Neural crest cell (in vitro differentiated cells): ENCODE measurements around the gene SESN3. TPM values are rescaled to one million over a fixed set of nuclear protein-coding genes. Genes with fewer than 3 reads are reported as not detected.

Source experiments
- DNase-seq: peaks from one replicate; pipeline ENCODE4 v3.0.0; 2021; ENCODE audit warnings: low read depth, mixed read lengths, low spot score
- H3K27ac Mint-ChIP-seq: one replicate; pipeline ENCODE4 v1.8.0; 2021; ENCODE audit warnings: mild to moderate bottlenecking, mixed read lengths; ENCODE audit not compliant: unreplicated experiment
- H3K27me3 Mint-ChIP-seq: 2 replicates; pipeline ENCODE4 v1.8.0; 2021; ENCODE audit warnings: low read depth, mild to moderate bottlenecking, mixed read lengths
- H3K36me3 Mint-ChIP-seq: 2 replicates; pipeline ENCODE4 v1.8.0; 2021; ENCODE audit warnings: low read depth, mild to moderate bottlenecking, mixed read lengths
- H3K4me1 Mint-ChIP-seq: 2 replicates; pipeline ENCODE4 v1.8.0; 2021; ENCODE audit warnings: mixed read lengths
- H3K4me3 Mint-ChIP-seq: one replicate; pipeline ENCODE4 v1.8.0; 2021; ENCODE audit warnings: mild to moderate bottlenecking, mixed read lengths
- H3K9me3 Mint-ChIP-seq: 2 replicates; pipeline ENCODE4 v1.8.0; 2021; ENCODE audit warnings: mixed read lengths
- CTCF ChIP-seq: fragments of 200-600 bp; sonication (generic); conservative IDR thresholded peaks from 2 replicates; pipeline ENCODE4 v1.5.0; 2021; ENCODE audit warnings: antibody characterized with exemption, mild to moderate bottlenecking
- total RNA-seq: library from RNA; stranded (reverse); gene quantifications from 2 replicates; pipeline ENCODE4 v1.2.1, GENCODE V29; 2021

SESN3 gene
- total RNA-seq, 1 donor from 2014 or later = 77.8 TPM

DNA sequence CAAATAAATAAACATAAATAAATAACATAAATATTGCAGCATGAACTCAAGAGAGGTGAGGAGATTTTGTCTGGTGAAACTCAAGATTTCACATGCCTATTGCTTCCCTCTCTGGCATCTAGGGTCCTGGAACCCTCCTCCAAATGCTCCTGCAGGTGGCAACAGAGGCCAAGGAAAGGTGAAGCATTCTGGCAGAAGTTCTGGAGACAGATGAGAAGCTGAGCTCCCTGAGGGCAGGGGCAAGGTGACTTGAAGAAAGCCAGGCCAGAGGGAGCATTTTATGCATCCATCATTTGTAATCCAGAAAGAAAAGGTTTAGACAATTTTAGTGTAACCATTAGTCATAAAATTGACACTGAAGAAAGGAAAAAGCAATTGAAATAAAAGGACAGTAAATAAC is 76.5 kb downstream of the SESN3 start:
- Mint-ChIP-seq H3K4me3 (peak overlapping the region; percentile 24), H3K36me3 (no peaks in the 10 kb centered on the region), H3K9me3 (peaks cover 6% of the 10 kb centered on the region), H3K27ac (no peak overlapping the region), H3K4me1 (peaks cover 34% of the 10 kb centered on the region), H3K27me3 (peaks cover 5% of the 10 kb centered on the region)
- peak; percentile 72 for TF ChIP-seq CTCF
- peak; percentile 43 for DNase-seq

DNA sequence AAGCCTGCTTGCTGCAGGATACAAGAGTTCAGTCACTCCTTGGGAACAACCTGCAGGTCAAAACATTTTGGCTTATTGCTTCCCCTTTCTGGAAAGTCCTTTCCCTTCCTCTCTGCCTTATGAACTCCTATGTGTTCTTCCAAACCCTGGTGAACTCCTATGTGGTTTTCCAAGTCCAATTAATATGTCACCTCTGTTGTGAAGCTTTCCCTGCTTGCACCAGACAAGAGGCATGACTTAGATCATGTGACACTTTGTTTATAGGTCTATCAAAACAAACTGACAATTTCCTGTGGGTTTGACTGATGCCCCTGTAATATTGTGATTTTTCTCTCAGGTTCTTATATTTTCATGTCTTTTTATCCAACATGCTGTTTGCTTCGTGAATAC is 77.2 kb downstream of the SESN3 start:
- no peak for DNase-seq
- no peak overlapping the region for H3K27ac Mint-ChIP-seq
- H3K4me3 Mint-ChIP-seq = no peak overlapping the region
- H3K27me3 Mint-ChIP-seq = peaks cover 5% of the 10 kb centered on the region
- peaks cover 41% of the 10 kb centered on the region for H3K4me1 Mint-ChIP-seq
- no peaks in the 10 kb centered on the region for H3K36me3 Mint-ChIP-seq
- H3K9me3 Mint-ChIP-seq = peaks cover 6% of the 10 kb centered on the region
- TF ChIP-seq CTCF = no peak

- DNase-seq = no peak
- Mint-ChIP-seq H3K4me1 (peaks cover 41% of the 10 kb centered on the region), H3K4me3 (no peak overlapping the region), H3K27ac (no peak overlapping the region), H3K9me3 (peaks cover 4% of the 10 kb centered on the region), H3K27me3 (peaks cover 5% of the 10 kb centered on the region), H3K36me3 (no peaks in the 10 kb centered on the region)
- no peak for TF ChIP-seq CTCF
These were observed 77.8 kb downstream of the SESN3 start for GRCh38 chr11:95152876-95153856.

GRCh38 chr11:95150956-95151684 is 79.9 kb downstream of the SESN3 start:
- peak; percentile 83 for DNase-seq
- peak; percentile 84 for TF ChIP-seq CTCF
- Mint-ChIP-seq H3K27ac (peak overlapping the region; percentile 85), H3K4me3 (peak overlapping the region; percentile 86), H3K27me3 (peaks cover 5% of the 10 kb centered on the region), H3K9me3 (peaks cover 2% of the 10 kb centered on the region), H3K4me1 (peaks cover 35% of the 10 kb centered on the region), H3K36me3 (no peaks in the 10 kb centered on the region)

- Mint-ChIP-seq H3K27ac (peak overlapping the region; percentile 28), H3K4me3 (peak overlapping the region; percentile 86), H3K9me3 (peaks cover 2% of the 10 kb centered on the region), H3K4me1 (peaks cover 34% of the 10 kb centered on the region), H3K36me3 (no peaks in the 10 kb centered on the region), H3K27me3 (peaks cover 5% of the 10 kb centered on the region)
- TF ChIP-seq CTCF = no peak
- peak; percentile 56 for DNase-seq
These were observed 81.2 kb downstream of the SESN3 start for GRCh38 chr11:95149651-95150364.
